BJ (cell line): Measurements from ENCODE around the gene SMIM38. TPM values are rescaled to one million over a fixed set of nuclear protein-coding genes. Genes with fewer than 3 reads are reported as not detected.

Experiments
- CTCF ChIA-PET: fragments of 350-600 bp; formaldehyde crosslinking; extraction: SDS; loops from one replicate; lab custom pipeline; 2021; ENCODE audit warnings: antibody characterized with exemption, inconsistent platforms; lab: Yijun Ruan, JAX
- POLR2A ChIA-PET: fragments of 300-600 bp; sonication (Branson Sonifier 250); formaldehyde crosslinking; extraction: SDS; loops from one replicate; lab custom pipeline; 2021; ENCODE audit warnings: antibody characterized with exemption; lab: Charles Lee
- DNase-seq: peaks from one replicate; pipeline ENCODE4 v3.0.0-alpha.2; 2011; ENCODE audit warnings: low read depth
- H3K27me3 ChIP-seq: 2 replicates; pipeline ENCODE4 v1.6.0; 2011; ENCODE audit warnings: low read length; ENCODE audit not compliant: control insufficient read depth, insufficient read depth
- H3K36me3 ChIP-seq: 2 replicates; pipeline ENCODE4 v1.5.1; 2011; ENCODE audit warnings: low read length; ENCODE audit not compliant: control insufficient read depth, insufficient read depth
- H3K4me3 ChIP-seq: 2 replicates; pipeline ENCODE4 v1.5.1; 2011; ENCODE audit warnings: low read depth, mild to moderate bottlenecking, control low read depth, low read length
- CTCF ChIP-seq: IDR thresholded peaks from 2 replicates; pipeline ENCODE4 v1.5.1; 2011; ENCODE audit warnings: low read depth, mild to moderate bottlenecking, control low read depth, inconsistent platforms, low read length, moderate library complexity; ENCODE audit not compliant: insufficient read depth
- polyA plus RNA-seq: library from polyadenylated mRNA; depleted of rRNA; stranded (reverse); fragments of >200 nt; gene quantifications from 2 replicates; pipeline ENCODE4 v1.2.3, GENCODE V29; 2011

Gene SMIM38
- polyA plus RNA-seq, 1 experiment: 0.09 TPM

- TF ChIP-seq CTCF: no peak
- Histone ChIP-seq H3K4me3 (no peak overlapping the region), H3K27me3 (no peaks in the 10 kb centered on the region), H3K36me3 (no peaks in the 10 kb centered on the region)
- ChIA-PET POLR2A (no interaction called here), CTCF (interaction anchor here (1.1 kb wide), 1 partner anchor 28 kb away, joined by 3 read pairs; no protein-coding TSS in a partner anchor)
- no peak for DNase-seq
These were observed 3.6 kb downstream of the SMIM38 start for GRCh38 chr11:69159150-69159852.

GRCh38 chr11:69160296-69161116, 4.8 kb downstream of the SMIM38 start:
- Histone ChIP-seq H3K27me3 (no peaks in the 10 kb centered on the region), H3K36me3 (no peaks in the 10 kb centered on the region), H3K4me3 (no peak overlapping the region)
- no peak for TF ChIP-seq CTCF
- ChIA-PET CTCF (interaction anchor here (1.1 kb wide), 1 partner anchor 29 kb away, joined by 3 read pairs; no protein-coding TSS in a partner anchor), POLR2A (no interaction called here)
- no peak for DNase-seq

GRCh38 chr11:69161117-69161407, 5.3 kb downstream of the SMIM38 start:
- TF ChIP-seq CTCF: no peak
- ChIA-PET CTCF (no interaction called here), POLR2A (no interaction called here)
- H3K27me3 ChIP-seq: no peaks in the 10 kb centered on the region
- H3K36me3 ChIP-seq: no peaks in the 10 kb centered on the region
- H3K4me3 ChIP-seq: no peak overlapping the region
- DNase-seq: no peak

- no peaks in the 10 kb centered on the region for H3K36me3 ChIP-seq
- ChIA-PET POLR2A (no interaction called here), CTCF (interaction anchor here (0.9 kb wide), 1 partner anchor 9 kb away, joined by 3 read pairs; no protein-coding TSS in a partner anchor)
- H3K27me3 ChIP-seq: no peaks in the 10 kb centered on the region
- H3K4me3 ChIP-seq: no peak overlapping the region
- DNase-seq: no peak
- no peak for TF ChIP-seq CTCF
These were observed 6.8 kb downstream of the SMIM38 start for GRCh38 chr11:69162505-69162904.

GRCh38 chr11:69163842-69164241, 8.1 kb downstream of the SMIM38 start:
- Histone ChIP-seq H3K36me3 (no peaks in the 10 kb centered on the region), H3K27me3 (no peaks in the 10 kb centered on the region), H3K4me3 (no peak overlapping the region)
- no peak for TF ChIP-seq CTCF
- DNase-seq: no peak
- POLR2A ChIA-PET: no interaction called here
- CTCF ChIA-PET: no interaction called here
